ENCODE data around the gene ABCC6. TPM values are rescaled to one million over a fixed set of nuclear protein-coding genes. Genes with fewer than 3 reads are reported as not detected.
"Not testable (repeated sequence)": the region's sequence is repeated elsewhere in the genome, so short reads cannot be mapped to it uniquely, and the experiment has no call there.

Gene ABCC6
- total RNA-seq, 1 experiment from 2014 or later, result not detected

DNA sequence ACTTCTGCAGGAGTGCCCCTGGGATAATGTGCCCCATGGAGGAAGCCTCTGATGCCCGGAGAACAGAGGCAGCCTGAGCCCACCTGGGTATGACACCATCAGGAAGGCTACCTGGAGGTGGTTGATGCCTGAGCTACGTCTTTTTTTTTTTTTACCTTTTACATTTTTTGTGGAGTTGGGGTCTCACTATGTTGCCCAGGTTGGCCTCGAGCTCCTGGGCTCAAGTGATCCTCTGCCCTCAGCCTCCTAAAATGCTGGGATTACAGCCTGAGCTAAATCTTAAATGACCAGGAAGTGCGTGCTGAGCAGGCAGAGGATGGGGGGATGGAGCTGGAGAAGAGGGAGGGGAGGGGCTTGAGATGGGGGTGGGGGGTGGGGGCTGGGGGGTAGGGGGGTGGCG lies 32.7 kb downstream of the ABCC6 start:
- DNase-seq (ENCODE audit: low read depth), result no peak

DNA sequence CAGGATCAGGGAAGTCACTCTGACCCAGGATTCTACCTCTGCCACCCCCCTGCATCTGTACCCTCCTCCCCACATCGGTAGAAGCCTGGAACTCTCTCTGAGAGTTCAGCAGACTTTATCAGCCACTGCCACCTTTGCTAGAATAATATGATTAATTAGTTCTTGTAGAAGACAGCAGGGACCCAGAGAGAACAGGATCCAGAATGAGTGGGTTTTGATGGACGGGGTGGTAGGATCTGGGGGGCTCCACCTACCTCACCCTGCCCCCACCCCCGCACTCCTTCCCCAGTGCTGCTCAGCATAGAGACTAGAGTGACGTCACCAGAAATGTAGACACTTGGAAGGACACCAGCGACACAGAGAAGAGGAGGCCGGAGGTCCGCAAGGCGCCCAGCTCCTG lies 33.5 kb downstream of the ABCC6 start:
- DNase-seq (ENCODE audit: low read depth), result no peak

DNA sequence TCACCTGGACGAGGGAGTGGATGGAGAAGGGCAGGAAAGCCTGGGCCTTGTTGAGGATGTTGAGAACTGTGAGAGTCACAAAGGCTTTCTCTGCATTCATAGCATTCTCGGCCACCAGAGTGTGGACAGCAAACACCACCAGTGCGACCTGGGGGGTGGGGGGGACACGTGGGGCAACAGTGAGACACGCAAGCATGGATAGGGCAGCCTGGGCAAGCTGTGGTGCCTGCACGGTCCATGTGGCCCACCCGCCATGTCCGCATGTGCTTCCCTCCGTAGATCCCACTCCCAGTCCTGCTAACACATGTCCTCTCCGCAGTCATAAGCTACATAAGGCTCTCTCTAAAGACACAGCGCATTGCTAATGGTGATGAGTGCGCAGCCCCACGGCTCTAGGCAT lies 34.5 kb downstream of the ABCC6 start:
- DNase-seq (ENCODE audit: low read depth), result no peak

DNA sequence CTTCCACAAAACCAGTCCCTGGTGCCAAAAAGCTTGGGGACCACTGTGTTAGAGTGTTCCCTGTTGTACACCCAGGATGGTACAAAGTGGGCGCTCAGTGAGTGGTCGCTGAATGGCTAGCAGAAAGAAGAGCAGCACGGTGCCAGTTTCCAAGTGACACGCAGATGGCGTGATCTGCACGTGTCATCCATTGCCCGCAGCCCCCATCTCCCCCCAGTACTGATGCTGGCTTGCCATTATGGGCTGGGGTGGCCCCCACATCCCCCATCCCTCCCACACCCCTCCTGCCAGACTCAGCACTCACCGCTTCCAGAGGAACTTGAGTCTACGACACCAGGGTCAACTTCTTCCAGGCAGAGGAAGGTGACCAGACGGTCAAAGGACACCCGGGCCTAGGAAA lies 36.5 kb downstream of the ABCC6 start:
- DNase-seq (ENCODE audit: low read depth), result no peak

DNA sequence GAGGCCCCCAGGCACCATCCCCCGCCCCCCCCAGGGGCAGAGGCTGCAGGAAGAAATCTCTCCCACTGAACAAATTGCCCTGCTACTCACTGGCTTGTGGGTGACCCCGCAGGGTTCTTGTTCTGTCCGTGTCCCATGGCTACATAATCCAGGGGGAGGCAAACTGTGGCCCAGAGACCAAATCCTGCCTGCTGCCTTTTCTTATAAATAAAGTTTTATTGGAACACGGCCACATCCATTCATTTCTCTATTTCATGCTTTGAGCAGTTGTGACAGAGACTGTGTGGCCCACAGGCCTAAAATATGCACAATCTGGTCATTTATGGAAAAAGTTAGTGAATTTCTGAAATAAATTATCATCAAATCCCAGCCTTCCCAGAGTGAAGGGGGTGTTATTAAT lies 38.2 kb downstream of the ABCC6 start:
- no peak for DNase-seq (ENCODE audit: low read depth)

DNA sequence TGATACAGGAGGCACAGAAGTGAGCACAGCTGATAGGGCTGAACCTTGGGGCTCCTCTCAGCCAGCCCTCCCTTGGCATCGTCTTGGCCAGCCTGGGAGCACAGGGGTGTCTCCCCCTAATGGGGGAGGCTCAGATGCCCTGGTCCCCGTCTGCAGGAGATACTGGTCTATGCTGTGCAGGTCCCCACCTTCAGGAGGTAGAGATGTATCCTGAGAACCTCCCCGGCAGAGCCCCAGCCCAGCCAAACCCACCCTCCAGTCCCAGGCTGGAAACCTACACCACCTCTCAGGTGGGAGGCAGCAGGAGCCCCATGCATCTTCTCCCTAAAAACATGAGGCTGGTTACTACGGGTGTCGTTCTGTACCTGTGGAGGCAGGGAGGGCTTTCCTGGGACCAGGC lies 38.7 kb downstream of the ABCC6 start:
- DNase-seq (ENCODE audit: low read depth), result no peak

DNA sequence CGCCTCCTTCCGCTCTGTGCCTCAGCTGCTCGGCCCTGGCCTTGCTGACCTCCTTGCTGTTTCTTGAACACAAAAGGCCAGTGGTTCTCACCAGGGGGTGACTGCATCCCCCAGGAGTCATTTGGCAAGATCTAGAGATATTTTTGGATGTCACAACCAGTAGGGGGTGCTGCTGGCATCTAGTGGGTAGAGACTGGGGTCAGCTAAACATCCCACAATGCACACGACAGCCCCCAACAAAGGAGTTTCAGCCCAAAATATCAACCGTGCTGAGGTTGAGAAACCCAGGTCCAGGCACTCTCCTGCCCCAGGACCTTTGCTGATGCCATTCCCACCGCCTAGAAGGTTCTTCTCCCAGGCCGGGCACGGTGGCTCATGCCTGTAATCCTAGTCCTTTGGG lies 39.7 kb downstream of the ABCC6 start:
- DNase-seq (ENCODE audit: low read depth), result no peak

DNA sequence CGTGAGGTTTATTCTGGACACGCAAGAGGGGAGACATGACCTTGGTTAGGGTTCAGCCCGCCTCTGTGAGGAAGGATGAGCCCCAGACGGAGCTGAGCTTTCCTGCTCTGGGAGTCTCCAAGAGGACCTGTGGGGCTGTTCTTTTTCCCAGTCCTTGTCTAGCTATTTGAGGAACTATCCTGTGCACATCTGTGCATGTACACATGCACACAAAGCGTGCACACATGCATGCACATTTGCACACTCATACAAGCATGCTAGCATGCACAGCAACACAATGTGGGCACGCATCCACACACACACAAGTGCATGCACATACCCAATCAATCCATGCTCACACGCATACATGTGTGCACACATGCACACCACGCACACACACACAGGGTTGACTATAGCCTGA lies 40.4 kb downstream of the ABCC6 start:
- no peak for DNase-seq (ENCODE audit: low read depth)

DNA sequence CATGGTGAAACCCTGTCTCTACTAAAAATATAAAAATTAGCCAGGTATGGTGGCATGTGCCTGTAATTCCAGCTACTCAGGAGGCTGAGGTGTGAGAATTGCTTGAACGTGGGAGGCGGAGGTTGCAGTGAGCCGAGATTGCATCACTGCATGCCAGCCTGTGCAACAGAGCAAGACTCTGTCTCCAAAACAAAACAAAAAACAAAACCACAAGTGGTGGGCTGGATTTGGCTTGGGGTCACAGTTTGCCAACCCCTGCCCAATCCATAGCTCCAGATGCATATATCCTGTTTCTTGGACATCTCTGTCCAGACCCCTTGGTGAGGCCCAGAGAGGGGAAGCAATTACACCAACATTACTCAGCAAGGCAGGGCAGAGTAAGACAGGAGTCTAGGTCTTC lies 41.5 kb downstream of the ABCC6 start:
- not testable (repeated sequence) for DNase-seq (ENCODE audit: low read depth)

DNA sequence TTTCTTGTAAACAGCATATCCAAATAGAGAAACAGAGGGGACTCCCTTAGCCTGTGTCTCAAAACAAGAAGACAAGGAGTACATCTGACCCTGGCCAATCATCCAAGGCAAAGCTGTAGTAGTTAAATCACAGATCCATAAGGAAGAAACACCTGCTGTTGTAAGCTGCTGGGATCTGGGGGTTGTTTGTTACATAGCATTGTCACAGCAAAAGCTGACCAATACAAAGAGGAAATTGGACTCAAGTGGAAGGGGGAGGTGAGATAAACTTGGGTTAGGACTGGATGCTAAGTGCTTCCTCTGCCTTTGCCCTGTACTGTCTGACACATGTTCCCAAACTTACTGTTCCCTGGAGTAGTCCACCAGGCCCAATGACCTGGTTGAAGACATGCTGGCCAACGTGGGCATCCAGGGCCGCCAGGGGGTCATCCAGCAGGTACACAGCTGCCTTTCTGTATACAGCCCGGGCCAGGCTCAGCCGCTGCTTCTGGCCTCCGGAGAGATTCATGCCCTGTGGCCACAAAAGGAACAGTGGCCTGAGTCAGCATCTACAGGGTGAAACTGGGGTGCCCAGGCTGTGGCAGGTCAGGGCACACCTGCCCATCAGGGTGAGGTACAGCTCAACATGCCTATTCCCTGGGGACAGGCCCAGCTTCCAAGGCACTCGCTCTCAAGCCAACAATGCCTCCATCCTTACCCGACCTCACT lies 44.7 kb downstream of the ABCC6 start:
- no peak for DNase-seq (ENCODE audit: low read depth)

DNA sequence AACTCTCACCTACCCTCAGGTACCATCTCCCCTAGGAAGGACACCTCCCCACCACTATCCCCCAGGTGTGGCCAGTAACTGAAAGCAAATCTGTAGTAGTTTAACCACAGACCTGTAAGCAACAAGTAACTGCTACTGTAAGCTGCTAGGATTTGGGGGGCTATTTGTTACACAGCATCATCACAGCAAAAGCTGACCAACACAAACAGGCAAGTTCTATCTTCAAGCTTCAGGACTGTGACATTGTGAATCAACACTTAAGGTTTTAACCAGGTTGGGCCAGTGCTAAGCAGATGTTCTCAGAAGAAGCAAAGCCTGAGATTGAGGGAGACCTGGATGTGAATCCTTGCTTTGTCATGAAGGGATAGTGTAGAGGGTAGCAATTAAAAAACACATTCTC lies 47.0 kb downstream of the ABCC6 start:
- no peak for DNase-seq (ENCODE audit: low read depth)

DNA sequence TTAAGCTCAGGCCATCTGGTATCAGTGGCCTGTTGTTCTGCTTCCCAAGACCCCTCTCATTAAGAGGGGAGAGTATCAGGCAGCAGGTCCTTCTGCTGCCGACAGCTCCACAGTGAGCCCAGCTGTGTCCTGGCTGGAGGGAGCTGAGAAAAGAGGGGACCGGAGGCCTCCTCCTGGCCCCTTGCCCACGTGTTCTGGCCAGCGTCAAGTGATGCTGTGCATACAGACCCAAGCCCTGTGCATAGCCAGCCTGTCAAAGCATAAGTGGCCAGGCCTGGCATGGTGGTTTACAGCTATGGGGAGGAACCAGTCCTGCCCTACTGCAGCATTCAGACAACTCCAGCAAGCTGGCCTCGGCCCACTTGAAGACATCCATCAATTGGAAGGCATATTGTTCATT lies 48.0 kb downstream of the ABCC6 start:
- DNase-seq (ENCODE audit: low read depth), result no peak

DNA sequence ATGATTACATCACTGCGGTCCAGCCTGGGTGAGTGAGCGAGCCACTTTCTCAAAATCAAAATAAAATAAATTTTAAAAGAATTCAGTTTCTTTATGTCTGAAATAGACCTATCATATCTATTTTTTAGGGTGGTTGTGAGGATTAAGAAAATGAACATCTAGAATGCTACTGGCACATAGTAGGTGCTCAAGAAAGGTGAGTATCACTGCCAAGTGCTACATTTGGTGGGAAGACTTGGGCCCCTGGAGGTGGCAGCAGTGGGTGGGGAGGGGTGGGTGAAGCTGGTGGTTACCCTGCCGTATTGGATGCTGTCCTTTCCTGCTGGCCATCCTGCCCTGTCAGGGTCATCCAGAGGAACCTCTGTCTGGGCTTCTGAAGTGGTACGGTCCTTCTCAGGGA lies 50.3 kb downstream of the ABCC6 start:
- no peak for DNase-seq (ENCODE audit: low read depth)

DNA sequence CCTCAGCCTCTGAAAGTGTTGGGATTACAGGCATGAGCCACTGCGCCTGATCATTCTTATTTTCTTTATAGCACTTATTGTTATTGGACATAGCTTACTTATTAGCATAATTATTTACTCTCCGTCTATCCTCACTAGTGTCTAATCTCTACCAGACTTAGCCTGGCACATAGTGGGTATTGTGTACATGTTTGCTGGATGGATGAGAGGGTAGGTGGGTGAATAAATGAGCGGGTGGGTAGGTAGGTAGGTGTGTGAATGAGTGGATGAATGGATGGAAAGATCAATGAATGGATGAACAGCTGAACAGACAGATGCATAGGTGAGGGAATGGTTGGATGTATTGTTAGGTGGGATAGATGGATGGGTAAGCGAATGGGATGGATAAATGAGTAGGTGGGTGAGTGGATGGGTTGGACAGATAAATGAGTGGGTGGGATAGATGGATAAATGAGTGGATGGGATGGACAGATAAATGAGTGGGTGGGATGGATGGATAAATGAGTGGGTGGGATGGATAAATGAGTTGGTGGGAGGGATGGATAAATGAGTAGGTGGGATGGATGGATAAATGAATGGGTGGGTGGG lies 51.9 kb downstream of the ABCC6 start:
- no peak for DNase-seq (ENCODE audit: low read depth)

DNA sequence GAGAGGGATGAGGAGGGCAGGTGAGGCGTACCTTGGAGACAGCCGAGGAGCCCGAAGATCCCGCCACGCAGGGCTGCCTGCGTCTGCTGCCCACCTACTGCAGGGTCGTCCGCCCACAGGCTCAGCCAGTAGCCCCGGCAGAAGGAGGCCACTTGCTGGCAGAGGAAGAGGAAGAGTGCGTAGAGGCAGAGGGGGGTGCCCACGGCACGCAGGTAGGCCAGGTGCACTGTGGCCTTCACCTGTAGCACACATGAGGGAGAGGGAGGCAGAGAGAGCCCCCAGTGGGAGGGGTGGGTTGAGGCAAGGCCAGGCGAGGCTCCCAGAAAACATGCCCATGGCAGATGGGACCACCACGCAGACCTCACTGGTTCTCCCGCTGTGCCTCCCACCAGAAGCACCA lies 53.7 kb downstream of the ABCC6 start:
- DNase-seq (ENCODE audit: low read depth), result no peak

DNA sequence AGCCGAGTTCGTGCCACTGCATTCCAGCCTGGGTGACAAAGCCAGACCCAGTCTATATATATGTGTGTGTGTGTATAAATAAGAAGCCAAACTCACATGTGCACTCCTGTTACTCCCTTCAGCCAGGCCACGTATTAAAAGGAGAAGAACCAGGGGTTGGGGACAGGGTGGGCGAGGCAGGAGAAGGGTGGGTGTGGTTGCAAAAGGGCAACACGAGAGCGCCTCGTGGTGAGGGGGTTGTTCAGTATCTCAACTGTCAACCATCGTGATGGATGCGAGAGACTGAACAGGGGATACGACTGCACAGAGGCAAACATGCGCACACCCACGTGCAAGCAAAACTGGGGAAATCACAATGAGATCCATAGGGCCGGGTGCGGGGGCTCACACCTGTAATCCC lies 54.9 kb downstream of the ABCC6 start:
- no peak for DNase-seq (ENCODE audit: low read depth)

DNA sequence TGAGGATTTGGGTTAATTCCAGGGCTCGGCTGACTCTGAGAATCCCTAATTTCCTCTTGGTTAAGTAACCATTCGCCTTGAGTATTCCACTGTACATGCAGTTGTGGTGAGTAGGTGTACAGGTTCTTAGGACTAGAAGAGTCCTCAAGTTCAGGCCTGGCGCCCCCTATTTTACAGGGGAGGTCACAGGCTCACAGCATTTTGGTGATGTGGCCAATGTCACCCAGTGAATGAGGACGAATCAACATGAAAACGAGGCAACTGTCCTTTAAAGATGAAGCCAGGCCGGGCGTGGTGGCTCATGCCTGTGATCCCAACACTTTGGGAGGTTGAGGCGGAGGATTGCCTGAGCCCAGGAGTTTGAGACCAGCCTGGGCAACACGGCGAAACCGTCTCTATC lies 55.4 kb downstream of the ABCC6 start:
- DNase-seq (ENCODE audit: low read depth), result no peak

DNA sequence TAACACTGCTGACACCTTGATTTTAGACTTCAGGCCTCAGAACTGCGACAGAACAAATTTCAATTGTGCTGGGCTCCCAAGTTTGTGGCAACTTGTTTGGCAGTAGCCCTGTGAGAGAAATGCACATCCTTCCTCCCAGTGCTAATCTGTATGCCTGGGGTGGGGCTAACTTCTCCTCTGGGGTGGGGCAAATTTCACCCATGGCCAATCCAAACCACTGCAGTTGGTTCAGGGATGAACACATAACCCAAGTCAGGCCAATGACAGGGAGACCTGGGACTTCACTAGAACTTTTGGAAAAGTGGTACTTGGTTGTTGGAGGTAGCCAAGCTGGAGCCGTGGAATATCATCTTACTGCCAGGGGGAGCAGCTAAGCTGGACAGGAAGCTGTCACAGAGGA lies 56.3 kb downstream of the ABCC6 start:
- no peak for DNase-seq (ENCODE audit: low read depth)

DNA sequence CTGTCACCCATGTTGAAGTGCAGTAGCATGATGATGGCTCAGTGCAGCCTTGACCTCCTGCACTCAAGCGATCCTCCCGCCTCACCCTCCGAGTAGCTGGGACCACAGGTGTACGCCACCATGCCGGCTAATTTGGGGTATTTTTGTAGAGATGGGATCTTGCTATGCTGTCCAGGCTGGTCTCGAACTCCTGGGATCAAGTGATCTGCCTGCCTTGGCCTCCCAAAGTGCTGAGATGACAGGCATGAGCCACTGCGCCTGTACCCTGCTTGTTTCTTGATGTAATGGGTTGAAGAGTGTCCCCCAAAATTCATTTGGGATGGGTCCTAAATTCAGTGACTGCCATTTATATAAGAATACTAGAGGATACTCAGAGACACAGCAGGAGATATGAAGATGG lies 57.2 kb downstream of the ABCC6 start:
- DNase-seq (ENCODE audit: low read depth), result no peak

DNA sequence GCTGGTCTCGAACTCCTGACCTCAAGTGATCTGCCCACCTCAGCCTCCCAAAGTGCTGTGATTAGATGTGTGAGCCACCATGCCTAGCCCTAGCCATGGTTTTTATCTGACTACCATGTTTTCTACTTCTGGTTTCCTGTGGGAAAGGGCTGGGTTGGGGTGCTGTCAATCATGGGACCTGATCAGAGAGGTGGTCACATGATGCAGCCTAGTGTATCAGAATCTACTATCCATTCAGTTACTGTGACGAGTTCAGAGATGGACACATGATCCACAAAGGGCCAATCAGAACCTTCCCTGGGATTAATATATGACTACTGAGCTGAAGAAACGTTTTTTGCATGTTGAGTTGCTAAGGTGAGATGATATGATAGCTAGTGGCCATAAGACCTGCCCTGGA lies 59.1 kb downstream of the ABCC6 start:
- no peak for DNase-seq (ENCODE audit: low read depth)

DNA sequence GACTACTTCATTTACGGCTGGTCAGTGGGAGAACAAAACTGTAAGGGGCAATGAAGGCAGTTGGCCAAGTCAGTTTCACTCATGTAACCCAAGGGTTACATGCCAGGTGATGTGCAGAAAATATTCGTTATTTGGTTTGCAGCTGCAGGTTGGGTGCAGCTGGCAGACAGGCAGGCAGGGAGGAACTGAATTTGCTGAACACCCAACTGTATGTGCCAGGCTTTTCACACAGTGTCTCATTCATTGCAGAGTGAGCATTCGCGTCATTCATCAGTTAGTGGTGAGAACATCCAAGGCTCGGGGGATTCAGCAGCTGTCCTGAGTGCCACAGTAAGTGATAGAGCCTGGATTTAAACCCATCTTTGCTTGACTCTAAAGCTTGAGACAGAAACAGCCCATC lies 59.7 kb downstream of the ABCC6 start:
- no peak for DNase-seq (ENCODE audit: low read depth)

DNA sequence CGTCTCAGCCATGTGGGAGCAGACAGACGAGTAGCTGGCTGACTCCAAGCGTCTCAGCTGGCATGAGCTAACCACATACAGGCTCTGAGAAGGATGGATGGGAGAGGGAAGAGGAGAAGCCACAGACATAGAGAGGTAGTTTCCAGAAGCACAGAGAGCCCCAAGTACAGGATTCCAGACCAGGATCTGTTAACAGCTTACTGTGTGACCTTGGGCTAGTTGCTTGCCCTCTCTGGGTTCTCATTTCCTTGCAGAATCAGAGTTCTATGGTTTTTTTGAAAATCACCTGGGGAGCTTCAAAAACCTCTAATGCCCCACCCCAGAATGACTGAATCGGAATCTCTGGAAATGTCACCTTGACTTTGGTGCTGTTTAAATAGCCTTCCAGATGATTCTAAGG lies 60.2 kb downstream of the ABCC6 start:
- DNase-seq (ENCODE audit: low read depth), result no peak

DNA sequence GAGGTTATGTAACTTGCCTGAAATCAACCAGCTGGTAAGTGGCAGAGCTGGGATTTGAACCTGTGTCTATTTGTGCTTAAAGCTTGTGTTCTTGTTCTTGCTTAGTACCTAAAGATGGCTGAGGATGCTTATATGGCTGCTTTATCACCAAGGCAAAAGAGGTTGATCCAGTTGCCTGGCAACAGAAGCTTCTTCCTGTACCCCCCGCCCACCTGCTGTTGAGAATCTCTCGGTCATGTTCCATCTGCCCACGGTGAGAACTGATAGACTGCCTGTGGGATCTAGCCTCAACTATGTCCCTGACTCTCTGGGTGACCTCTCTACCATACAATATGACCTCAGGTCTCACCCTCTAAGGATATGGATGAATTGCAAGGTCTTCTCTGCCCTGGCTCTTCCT lies 60.7 kb downstream of the ABCC6 start:
- DNase-seq (ENCODE audit: low read depth), result no peak

DNA sequence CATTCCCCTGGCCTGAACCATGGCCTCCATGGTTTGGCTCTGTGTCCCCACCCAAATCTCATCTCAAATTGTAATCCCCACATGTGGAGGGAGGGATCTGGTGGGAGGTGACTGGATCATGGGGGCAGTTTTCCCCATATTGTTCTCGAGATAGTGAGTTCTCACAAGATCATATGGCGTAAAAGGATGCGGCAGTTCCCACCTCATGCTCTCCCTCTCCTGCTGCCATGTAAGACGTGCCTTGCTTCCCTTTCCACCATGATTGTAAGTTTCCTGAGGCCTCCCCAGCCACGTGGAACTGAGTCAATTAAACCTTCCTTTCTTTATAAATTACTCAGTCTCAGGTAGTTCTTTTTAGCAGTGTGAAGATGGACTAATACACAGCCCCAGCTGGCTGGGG lies 61.5 kb downstream of the ABCC6 start:
- DNase-seq (ENCODE audit: low read depth), result not testable (repeated sequence)

Measured in HT1080 (cell line).